ENCODE data around the gene CHMP3. TPM values are rescaled to one million over a fixed set of nuclear protein-coding genes. Genes with fewer than 3 reads are reported as not detected.

CHMP3 gene
- total RNA-seq, 1 experiment from 2014 or later: 63.4 TPM

GRCh38 chr2:86562485-86562921 lies 740 bp downstream of the CHMP3 start:
- Histone ChIP-seq H3K9me3 (ENCODE audit: control insufficient read depth in 1 of 2, insufficient read depth in 1 of 2, low read depth in 1 of 2, low read length in 2 of 2) (no peaks in the 10 kb centered on the region), H3K4me3 (replicated peaks in 1 of 2; ENCODE audit: low read depth in 1 of 2, low read length in 2 of 2) (peak overlapping the region; percentile 58 to 74), H3K4me1 (ENCODE audit: control insufficient read depth in 1 of 2, insufficient read depth in 2 of 2, low read length in 2 of 2) (peaks cover 0 to 16% of the 10 kb centered on the region in 2 experiments; a peak in 2 of 4 replicates), H3K4me2 (ENCODE audit: low read length) (peak overlapping the region; percentile 84), H3K36me3 (ENCODE audit: control insufficient read depth in 1 of 2, insufficient read depth in 2 of 2, low read length in 2 of 2) (no peaks in the 10 kb centered on the region; a peak in 1 of 4 replicates), H2AFZ (ENCODE audit: low read depth, low read length, poor library complexity, severe bottlenecking) (no peak overlapping the region), H4K20me1 (ENCODE audit: insufficient read depth) (no peaks in the 10 kb centered on the region), H3K27ac (ENCODE audit: low read depth, low read length) (peak overlapping the region; percentile 77), H3K9me2 (ENCODE audit: insufficient read depth) (no peaks in the 10 kb centered on the region), H3K27me3 (ENCODE audit: insufficient read depth, low read length) (no peaks in the 10 kb centered on the region), H3K9ac (ENCODE audit: low read length) (peak overlapping the region; percentile 88), H3K79me2 (ENCODE audit: insufficient read depth, low read length) (peaks cover 49% of the 10 kb centered on the region)
- TF ChIP-seq TCF7L2 (IDR thresholded peaks at IDR 0.05; ENCODE audit: borderline replicate concordance, extremely low read depth, insufficient read depth, insufficient read length) (no peak), SIN3A (IDR thresholded peaks at IDR 0.05; ENCODE audit: low read depth) (no peak), REST (IDR thresholded peaks at IDR 0.05; ENCODE audit: low read depth) (no peak), ELF1 (IDR thresholded peaks at IDR 0.05; ENCODE audit: borderline replicate concordance, low read depth) (no peak), ZNF274 (IDR thresholded peaks at IDR 0.05; ENCODE audit: low read depth, low read length) (no peak), CEBPB (IDR thresholded peaks at IDR 0.05; ENCODE audit: low read depth) (no peak), ZBTB33 (IDR thresholded peaks at IDR 0.05; ENCODE audit: extremely low read depth, insufficient replicate concordance, low read length) (no peak), CBX3 (IDR thresholded peaks at IDR 0.05; ENCODE audit: low read depth) (no peak), YY1 (IDR thresholded peaks at IDR 0.05; ENCODE audit: extremely low read depth, insufficient replicate concordance, low read depth, low read length) (no peak), EZH2phosphoT487 (IDR thresholded peaks at IDR 0.05; ENCODE audit: borderline replicate concordance) (no peak), FOSL1 (IDR thresholded peaks at IDR 0.05; ENCODE audit: low read depth) (no peak), JUND (IDR thresholded peaks at IDR 0.05) (no peak), SRF (IDR thresholded peaks at IDR 0.05; ENCODE audit: low read depth) (no peak)
- BruUV-seq (replicated peaks): no TSS peak
- no peak for ATAC-seq
- POLR2A ChIA-PET: interaction anchor here (0.8 to 1.0 kb wide), 2 partner anchors 120 to 164 kb away, joined by 3 read pairs; no protein-coding TSS in a partner anchor
- no peak for DNase-seq (ENCODE audit: low read depth, low spot score)
- CTCF ChIA-PET: no interaction called here
- intact Hi-C loops (cut with micrococcal nuclease): loop anchor here (5.0 kb wide), 1 partner anchor 120 kb away; the partner anchor contains the start of gene KDM3A
- RAD21 ChIA-PET (ENCODE audit: low non-redundant PET in 1 of 2, low total read pairs in 2 of 2, uncharacterized antibody in 2 of 2, unreplicated experiment in 2 of 2): no interaction called here

Measured in HCT116 (cell line).